COLO668 (cell line): Measurements from ENCODE around the gene TMEM30A.

Source experiments
- DNase-seq: peaks from one replicate; lab custom pipeline; 2025; ENCODE audit not compliant: unreplicated experiment; lab: John Stamatoyannopoulos, UW

Gene TMEM30A

GRCh38 chr6:75266716-75267291, 17.8 kb downstream of the TMEM30A start:
- DNase-seq = no peak

GRCh38 chr6:75263401-75263750, 21.2 kb downstream of the TMEM30A start:
- DNase-seq = no peak

GRCh38 chr6:75262716-75263400, 21.7 kb downstream of the TMEM30A start:
- no peak for DNase-seq

GRCh38 chr6:75261299-75261698, 23.3 kb downstream of the TMEM30A start:
- DNase-seq = no peak

GRCh38 chr6:75257343-75258087, 27.1 kb downstream of the TMEM30A start:
- DNase-seq = no peak

- DNase-seq = no peak
Measured at GRCh38 chr6:75250552-75250951, 34.0 kb downstream of the TMEM30A start.

- no peak for DNase-seq
Measured at GRCh38 chr6:75249837-75250236, 34.8 kb downstream of the TMEM30A start.

- no peak for DNase-seq
Measured at GRCh38 chr6:75246386-75246785, 38.2 kb downstream of the TMEM30A start.

GRCh38 chr6:75244063-75244584, 40.5 kb downstream of the TMEM30A start:
- no peak for DNase-seq

GRCh38 chr6:75243333-75244062, 41.1 kb downstream of the TMEM30A start, which contains the start of gene COX7A2:
Gene COX7A2, minus strand, starts transcription at chr6:75243801. Its CDS starts 67 bp downstream, at chr6:75243734.
- DNase-seq = peak; percentile 85

GRCh38 chr6:75236630-75237029, 48.0 kb downstream of the TMEM30A start:
- no peak for DNase-seq

- DNase-seq = no peak
Measured at GRCh38 chr6:75235271-75235670, 49.3 kb downstream of the TMEM30A start.

GRCh38 chr6:75234126-75234865, 50.3 kb downstream of the TMEM30A start:
- no peak for DNase-seq

- no peak for DNase-seq
Measured at GRCh38 chr6:75233092-75233615, 51.4 kb downstream of the TMEM30A start.

GRCh38 chr6:75230484-75231325, 53.9 kb downstream of the TMEM30A start:
- peak; percentile 0 for DNase-seq

- DNase-seq = no peak
Measured at GRCh38 chr6:75224303-75224926, 60.2 kb downstream of the TMEM30A start.

- DNase-seq = no peak
Measured at GRCh38 chr6:75223428-75223827, 61.2 kb downstream of the TMEM30A start.

GRCh38 chr6:75222261-75222660, 62.3 kb downstream of the TMEM30A start:
- DNase-seq = no peak

- no peak for DNase-seq
Measured at GRCh38 chr6:75221116-75221515, 63.5 kb downstream of the TMEM30A start.
